DMS114 treated with DMSO at 0.1 percent for 48 hours (cell line): ENCODE measurements around the gene CHRDL2.
"Not testable (repeated sequence)": the region's sequence is repeated elsewhere in the genome, so short reads cannot be mapped to it uniquely, and the experiment has no call there.

ENCODE experiments used
- DNase-seq: peaks from one replicate; lab custom pipeline; 2025; ENCODE audit not compliant: unreplicated experiment; lab: John Stamatoyannopoulos, UW

The CHRDL2 gene, protein sequence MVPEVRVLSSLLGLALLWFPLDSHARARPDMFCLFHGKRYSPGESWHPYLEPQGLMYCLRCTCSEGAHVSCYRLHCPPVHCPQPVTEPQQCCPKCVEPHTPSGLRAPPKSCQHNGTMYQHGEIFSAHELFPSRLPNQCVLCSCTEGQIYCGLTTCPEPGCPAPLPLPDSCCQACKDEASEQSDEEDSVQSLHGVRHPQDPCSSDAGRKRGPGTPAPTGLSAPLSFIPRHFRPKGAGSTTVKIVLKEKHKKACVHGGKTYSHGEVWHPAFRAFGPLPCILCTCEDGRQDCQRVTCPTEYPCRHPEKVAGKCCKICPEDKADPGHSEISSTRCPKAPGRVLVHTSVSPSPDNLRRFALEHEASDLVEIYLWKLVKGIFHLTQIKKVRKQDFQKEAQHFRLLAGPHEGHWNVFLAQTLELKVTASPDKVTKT

DNA sequence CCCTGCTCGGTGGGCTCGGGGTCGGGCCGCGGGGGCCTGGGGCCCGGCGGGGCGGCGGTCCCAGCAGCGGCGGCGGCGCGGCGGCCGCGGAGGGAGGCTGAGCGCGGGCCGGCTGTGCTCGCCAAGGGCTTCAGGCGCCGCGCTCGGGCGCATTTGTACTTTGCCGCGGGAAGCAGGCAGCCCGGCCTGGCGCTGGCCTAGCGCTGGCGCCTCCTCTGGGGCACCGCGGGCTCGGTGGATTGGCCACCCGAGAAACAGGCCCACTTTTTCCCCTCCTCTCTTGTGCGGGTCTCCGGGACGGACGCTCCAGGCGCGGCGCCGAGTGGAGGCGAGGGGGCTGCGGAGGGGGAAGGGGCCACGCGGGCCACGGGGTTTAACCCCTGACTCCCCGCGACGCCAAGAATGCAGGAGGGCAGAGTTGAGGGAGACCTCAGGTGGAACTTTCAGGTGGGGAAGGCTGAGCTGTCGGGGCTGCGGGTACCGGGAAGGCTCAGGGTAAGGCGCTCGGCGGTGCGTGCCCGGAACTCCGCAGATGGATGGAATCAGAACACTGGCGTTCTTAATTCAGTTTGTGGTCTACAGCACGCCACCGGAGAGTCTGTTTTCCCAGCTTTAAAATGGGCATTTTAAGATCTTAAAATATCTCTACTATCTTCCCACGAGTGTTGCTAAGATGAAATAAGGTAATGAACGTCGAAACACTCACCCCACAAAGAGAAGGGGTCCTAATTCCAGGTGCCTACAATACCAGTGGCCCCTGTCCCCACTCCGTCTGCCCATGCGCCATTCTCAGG lies at the start of gene CHRDL2:
TSS of gene CHRDL2 (minus strand) at position 126 of the 794 bp plus-strand sequence. CDS start 538 bp downstream, outside the sequence.
- no peak for DNase-seq

- no peak for DNase-seq
Observed at GRCh38 chr11:74780248-74781005, 49.2 kb upstream of the CHRDL2 start.

- no peak for DNase-seq
Observed at GRCh38 chr11:74778581-74778980, 47.4 kb upstream of the CHRDL2 start.

- no peak for DNase-seq
Observed at GRCh38 chr11:74777877-74778276, 46.7 kb upstream of the CHRDL2 start.

DNA sequence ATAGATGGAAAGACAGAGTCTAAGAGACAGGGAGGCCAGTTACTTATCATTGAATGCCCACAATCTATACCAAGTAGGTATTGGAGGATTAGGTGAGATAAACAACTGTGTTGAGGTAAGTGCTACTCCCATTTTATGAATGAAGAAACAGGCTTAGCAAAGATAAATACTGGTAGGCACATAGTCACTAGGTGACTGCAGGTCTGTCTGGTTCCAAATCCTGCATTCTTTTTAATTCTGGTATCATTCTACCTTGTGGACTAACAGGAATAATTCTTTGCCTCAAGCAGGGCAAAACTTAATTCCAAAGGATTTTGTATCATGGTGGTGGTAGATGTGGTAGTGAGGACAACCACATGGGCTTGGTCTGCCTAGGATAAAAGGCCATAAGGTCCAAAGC lies 45.8 kb upstream of the CHRDL2 start:
- DNase-seq, result no peak

DNA sequence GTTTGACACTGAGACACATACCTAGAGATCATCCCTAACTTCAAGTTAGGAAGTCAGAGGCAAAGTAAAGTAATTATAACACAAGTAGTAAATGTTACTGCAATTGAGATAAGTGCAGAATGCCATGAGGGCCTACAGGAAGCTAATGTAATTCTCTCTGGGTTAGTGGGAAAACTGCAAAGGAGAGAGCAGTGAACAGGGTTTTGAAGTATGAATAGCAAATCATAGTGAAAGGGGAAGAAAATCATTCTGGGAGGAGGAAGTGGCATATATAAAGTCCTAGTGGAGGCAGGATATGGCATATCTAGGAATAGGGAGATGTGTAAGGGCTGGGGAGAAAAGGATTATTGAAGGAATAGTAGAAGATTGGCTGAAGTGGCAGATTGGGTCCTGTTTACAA lies 45.3 kb upstream of the CHRDL2 start:
- no peak for DNase-seq

- DNase-seq, result no peak
Observed at GRCh38 chr11:74775762-74776161, 44.5 kb upstream of the CHRDL2 start.

- no peak for DNase-seq
Observed at GRCh38 chr11:74773476-74773875, 42.2 kb upstream of the CHRDL2 start.

- no peak for DNase-seq
Observed at GRCh38 chr11:74771139-74771538, 39.9 kb upstream of the CHRDL2 start.

DNA sequence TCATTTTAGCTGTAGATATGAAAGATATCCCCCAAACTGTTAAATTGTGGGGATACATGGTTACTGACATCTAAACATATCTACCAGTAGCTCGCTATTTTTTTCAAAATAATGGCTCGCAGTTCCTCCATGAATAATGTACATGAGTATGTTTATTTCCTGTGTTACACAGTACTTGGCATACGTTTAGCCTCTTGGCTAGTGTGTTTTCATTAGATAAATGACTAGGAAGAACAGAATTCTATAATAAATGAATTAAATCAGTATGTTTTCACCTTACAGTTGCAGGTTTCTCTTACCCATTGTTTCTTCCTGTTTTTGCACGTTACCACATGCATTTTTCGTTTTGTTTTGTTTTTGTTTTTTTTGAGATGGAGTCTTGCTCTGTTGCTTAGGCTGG lies 39.2 kb upstream of the CHRDL2 start:
- no peak for DNase-seq

GRCh38 chr11:74769055-74769707 lies 38.0 kb upstream of the CHRDL2 start:
- DNase-seq, result no peak

GRCh38 chr11:74768172-74768651 lies 37.0 kb upstream of the CHRDL2 start:
- DNase-seq, result not testable (repeated sequence)

DNA sequence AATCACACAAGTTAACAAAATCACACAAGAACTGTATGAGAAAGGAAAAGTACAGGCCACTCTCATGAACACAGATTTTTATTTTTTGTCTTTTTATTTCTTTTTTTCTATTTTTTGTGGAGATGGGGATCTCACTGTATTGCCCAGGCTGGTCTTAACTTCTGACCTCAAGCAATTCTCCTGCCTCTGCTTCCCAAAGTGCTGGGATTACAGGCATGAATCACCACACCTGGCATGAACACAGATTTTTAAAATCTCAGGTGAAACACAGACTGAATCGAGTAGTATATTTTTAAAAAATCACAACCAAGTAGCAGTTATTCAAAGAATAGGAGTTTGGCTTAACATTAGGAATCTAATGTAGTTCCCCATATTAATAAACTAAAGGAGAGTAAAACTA lies 35.7 kb upstream of the CHRDL2 start:
- no peak for DNase-seq

GRCh38 chr11:74756571-74756970 lies 25.3 kb upstream of the CHRDL2 start:
- no peak for DNase-seq

DNA sequence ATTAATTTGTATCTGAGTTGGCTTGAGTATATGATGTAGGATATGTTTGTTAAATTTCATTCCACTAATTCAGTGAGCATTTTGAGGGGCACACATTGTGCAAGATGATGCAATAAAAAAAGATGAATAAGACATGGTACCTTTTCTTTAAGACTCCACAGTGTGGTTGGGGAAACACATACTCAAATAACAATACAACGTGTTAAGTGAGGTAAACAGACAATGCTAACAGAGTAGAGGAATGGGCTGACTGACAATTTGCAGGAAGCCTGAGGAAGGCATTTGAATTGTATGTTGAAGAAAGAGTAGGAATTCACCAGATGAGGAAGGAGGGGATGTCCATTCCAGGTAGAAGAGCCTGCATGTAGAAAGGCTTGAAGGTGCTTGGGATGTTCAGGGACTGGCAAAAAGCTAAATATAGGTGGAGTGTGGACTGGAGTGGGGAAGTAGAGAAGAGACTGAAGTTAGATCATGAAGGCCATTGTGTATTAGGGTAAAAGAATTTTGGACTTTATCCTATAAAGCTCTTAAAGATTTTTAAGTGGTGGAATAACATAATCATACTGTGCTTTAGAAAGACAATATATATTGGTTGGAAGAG lies 24.3 kb upstream of the CHRDL2 start:
- DNase-seq, result no peak

DNA sequence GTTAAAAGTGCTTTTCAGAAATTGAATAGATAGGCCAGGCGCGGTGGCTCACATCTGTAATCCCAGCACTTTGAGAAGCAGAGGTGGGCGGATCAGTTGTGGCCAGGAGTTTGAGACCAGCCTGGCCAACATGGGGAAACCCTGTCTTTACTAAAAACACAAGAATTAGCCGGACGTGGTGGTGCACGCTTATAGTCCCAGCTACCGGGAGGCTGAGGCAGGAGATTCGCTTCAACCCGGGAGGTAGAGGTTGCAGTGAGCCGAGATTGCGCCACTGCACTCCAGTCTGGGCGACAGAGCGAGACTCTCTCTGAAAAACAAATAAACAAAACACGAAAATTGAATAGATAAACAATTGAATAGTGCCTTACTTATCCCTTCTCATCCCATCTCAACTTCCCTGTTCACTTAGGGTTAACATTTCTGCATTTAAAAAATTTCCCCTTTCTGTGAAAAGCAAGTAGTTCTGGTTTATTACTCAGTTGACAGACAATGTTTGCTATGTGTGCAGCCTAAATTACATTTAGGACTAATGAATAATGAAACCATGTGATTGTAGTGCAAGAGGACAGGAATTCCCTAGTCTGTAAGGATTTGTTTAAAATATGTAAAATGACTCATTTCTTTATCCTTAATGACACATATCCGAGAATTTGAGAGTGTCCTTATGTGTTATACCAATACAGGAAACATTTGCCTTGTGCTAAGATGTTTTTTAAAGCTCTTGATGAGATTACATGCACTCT lies 23.5 kb upstream of the CHRDL2 start:
- no peak for DNase-seq

DNA sequence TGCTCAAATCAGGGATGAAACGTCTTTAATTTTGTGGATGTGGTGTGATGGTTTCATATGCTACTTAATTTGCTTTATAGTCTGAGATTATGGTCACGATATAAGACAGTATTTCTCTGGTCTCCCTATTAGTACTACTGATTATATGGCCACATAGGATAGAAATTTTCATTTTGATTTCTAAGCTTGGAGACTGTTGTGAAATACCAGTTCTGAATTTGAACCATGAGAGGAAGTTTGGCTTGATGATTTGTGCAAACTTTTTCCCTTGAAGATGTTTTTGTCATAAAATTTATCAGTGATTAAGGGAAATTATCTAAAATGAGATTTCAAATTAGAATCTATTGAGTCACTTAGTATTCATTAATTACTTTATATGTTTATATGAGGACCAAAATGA lies 20.1 kb upstream of the CHRDL2 start:
- no peak for DNase-seq

- DNase-seq, result not testable (repeated sequence)
Observed at GRCh38 chr11:74750598-74750997, 19.4 kb upstream of the CHRDL2 start.

- no peak for DNase-seq
Observed at GRCh38 chr11:74749965-74750296, 18.7 kb upstream of the CHRDL2 start.
